Stomach smooth muscle (tissue), 2 donors: ENCODE results near the gene KRAS.

Experiments
- H3K27ac ChIP-seq: one replicate; pipeline ENCODE4 v1.7.0; 2013; ENCODE audit warnings: mild to moderate bottlenecking, low read length, inconsistent platforms
- H3K27me3 ChIP-seq, 2 donors: one replicate each; pipeline ENCODE4 v1.7.0; 2013; ENCODE audit warnings: low read length in 2 of 2; ENCODE audit not compliant: insufficient read depth in 2 of 2, control insufficient read depth in 1 of 2
- H3K36me3 ChIP-seq, 2 donors: one replicate each; pipeline ENCODE4 v1.7.0; 2013; ENCODE audit warnings: low read length in 2 of 2; ENCODE audit not compliant: control insufficient read depth in 2 of 2, insufficient read depth in 2 of 2
- H3K4me1 ChIP-seq: one replicate; pipeline ENCODE4 v1.7.0; 2013; ENCODE audit warnings: low read length; ENCODE audit not compliant: control insufficient read depth, insufficient read depth
- H3K4me3 ChIP-seq, 2 donors: one replicate each; pipeline ENCODE4 v1.7.0; 2013; ENCODE audit warnings: low read length in 2 of 2
- H3K9ac ChIP-seq, 2 donors: one replicate each; pipeline ENCODE4 v1.7.0; 2013; ENCODE audit warnings: low read length in 2 of 2, mild to moderate bottlenecking in 1 of 2
- H3K9me3 ChIP-seq, 2 donors: one replicate each; pipeline ENCODE4 v1.7.0; 2013; ENCODE audit warnings: low read length in 2 of 2; ENCODE audit not compliant: control insufficient read depth in 2 of 2
- donor health status: healthy.
- donor health status: Pancreatic carcinoma.

The KRAS gene

GRCh38 chr12:25256005-25256404, 5.3 kb upstream of the KRAS start:
- no peak overlapping the region for H3K27ac ChIP-seq
- H3K36me3 ChIP-seq, result no peaks in the 10 kb centered on the region

DNA sequence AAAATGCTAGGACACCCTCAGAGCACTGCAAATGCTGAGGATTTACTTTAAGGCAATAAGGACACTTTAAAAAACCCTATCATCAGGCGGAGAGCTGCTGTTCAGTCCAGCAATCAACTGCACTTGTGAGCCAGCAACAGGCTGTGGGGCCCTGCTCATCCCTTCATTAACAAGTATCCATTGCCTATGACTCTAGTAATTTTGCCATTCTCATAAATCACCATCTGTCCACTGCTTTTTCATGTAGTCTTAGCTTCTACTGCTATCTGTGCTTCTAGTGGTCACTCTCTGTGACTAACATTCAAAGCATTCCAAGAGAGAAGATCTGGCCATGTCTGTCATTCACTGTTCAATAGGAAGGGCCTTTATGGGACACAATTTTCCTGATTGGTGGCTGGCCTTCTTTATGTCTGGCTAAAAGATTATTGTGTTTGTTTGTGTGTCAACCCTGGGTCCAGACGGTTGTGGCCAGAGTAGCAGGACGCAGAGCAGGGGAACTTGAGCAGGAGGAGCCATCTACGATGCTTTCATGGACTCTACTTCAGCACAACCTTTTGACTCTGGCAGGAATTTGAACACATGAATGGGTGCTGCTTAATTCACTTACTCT, 3.6 kb upstream of the KRAS start:
- no peak overlapping the region for H3K9ac ChIP-seq
- no peaks in the 10 kb centered on the region for H3K27me3 ChIP-seq
- H3K27ac ChIP-seq, result no peak overlapping the region
- peaks cover 2% of the 10 kb centered on the region for H3K4me1 ChIP-seq
- H3K36me3 ChIP-seq, result no peaks in the 10 kb centered on the region
- H3K4me3 ChIP-seq, result no peak overlapping the region
- H3K9me3 ChIP-seq, result no peaks in the 10 kb centered on the region

More at GRCh38 chr12:25256005-25256404, 5.3 kb upstream of the KRAS start:
- no peak overlapping the region for H3K4me3 ChIP-seq
- H3K9ac ChIP-seq, result no peak overlapping the region
- H3K4me1 ChIP-seq, result peaks cover 2% of the 10 kb centered on the region
- H3K27me3 ChIP-seq, result no peaks in the 10 kb centered on the region
- no peaks in the 10 kb centered on the region for H3K9me3 ChIP-seq

DNA sequence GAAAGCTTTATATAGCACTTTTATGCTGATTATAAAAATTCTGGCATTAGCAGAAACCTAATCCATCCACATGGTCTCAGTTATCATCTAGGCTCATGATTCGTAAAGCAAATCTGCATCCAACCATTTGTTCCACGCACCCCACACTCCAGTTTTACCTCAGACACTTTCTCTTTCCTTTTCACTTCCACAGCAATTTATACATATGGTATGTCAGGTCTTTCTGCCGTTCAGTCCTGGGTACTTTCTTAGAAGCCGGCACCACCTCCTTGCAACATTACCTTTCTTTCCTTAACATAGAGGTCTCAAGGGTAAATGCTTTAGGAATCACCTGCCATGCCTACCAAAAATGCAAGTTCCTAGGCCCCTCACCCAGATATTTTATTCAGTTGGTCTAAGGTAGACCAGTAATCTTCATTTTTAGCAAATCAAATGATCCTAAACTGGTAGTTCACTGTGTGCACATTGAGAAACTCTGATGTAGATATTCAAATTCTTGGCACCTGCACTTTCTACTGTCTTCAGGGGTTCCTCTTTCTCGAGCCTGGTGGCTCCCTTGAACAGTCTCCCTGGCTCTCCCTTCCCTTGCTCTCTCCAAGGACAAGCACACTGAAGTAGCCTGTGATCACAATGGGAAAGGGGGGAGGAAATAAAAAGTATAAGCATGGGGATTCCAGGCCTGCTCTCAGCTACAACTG, 2.8 kb upstream of the KRAS start:
- H3K9ac ChIP-seq, result no peak overlapping the region
- H3K9me3 ChIP-seq, result no peaks in the 10 kb centered on the region
- no peak overlapping the region for H3K27ac ChIP-seq
- peaks cover 2% of the 10 kb centered on the region for H3K4me1 ChIP-seq
- no peak overlapping the region for H3K4me3 ChIP-seq
- no peaks in the 10 kb centered on the region for H3K36me3 ChIP-seq
- no peaks in the 10 kb centered on the region for H3K27me3 ChIP-seq

DNA sequence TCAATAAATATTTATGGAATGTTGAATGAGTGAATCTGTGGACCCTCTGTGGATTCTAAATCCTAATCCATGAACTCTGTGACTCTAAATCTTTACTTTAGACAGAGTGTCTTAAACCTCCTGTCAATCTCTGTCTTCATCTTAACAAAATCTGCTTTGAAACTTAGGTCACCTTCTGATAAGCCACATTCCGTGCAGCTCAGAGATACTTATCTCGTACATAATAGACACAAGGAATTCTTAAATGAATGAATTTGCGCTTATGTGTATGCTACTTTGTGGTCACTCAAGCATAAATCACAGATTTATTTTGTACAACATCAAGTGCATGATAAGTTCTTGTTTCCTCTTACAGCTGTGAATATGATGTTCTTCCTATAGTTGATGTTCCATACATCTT, 2.2 kb upstream of the KRAS start:
- H3K27me3 ChIP-seq, result no peaks in the 10 kb centered on the region
- peaks cover 2% of the 10 kb centered on the region for H3K4me1 ChIP-seq
- H3K27ac ChIP-seq, result no peak overlapping the region
- no peaks in the 10 kb centered on the region for H3K36me3 ChIP-seq
- H3K9ac ChIP-seq, result no peak overlapping the region
- no peak overlapping the region for H3K4me3 ChIP-seq
- no peaks in the 10 kb centered on the region for H3K9me3 ChIP-seq

GRCh38 chr12:25251769-25252168, 1.0 kb upstream of the KRAS start:
- peaks cover 2% of the 10 kb centered on the region for H3K4me1 ChIP-seq
- peak overlapping the region; percentile 60 to 87 for H3K4me3 ChIP-seq
- H3K36me3 ChIP-seq, result no peaks in the 10 kb centered on the region
- peak overlapping the region; percentile 77 for H3K27ac ChIP-seq
- H3K27me3 ChIP-seq, result no peaks in the 10 kb centered on the region
- H3K9me3 ChIP-seq, result no peaks in the 10 kb centered on the region
- H3K9ac ChIP-seq, result peak overlapping the region; percentile 71 to 72

DNA sequence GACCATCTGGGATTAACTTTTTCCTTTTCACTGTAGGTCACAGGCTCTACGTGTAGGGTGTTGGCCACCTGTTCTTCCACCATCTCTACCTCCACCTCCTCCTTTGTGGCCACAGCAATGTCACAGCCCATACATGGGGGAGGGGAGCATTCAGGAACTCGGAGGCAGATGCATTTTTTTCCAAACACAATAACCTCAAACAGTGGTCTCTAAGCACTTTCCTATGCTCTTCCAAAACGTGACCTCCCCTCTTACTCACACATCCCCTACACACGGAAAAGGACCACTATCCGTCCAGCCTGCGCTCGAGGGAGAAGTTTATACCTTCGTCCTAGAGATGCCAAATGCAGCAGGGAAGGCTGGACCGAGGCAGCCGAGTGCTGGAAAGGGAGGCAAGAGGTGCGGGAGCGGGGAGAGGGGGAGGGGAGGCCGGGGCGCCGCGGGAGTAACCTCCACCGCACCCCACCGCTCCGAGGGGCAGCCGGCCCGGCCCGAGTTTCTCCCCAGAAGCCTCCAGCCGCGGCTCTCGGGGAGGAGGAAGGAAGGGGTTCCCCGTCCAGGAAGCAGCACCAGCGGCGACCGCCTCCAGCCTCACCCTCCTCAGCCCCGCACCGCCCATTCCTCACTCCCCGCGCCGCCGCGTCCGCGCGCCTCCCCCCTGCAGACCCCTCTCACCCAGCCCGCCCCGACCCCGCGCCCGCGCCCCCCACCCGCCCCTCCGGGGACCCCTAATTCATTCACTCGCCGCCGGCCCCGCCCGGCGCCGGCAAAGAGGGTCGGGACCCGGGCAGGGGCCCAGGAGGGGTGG, 594 bp downstream of the KRAS start:
- Histone ChIP-seq H3K4me3 (peak overlapping the region; percentile 87 to 91), H3K27ac (peak overlapping the region; percentile 42), H3K9me3 (no peaks in the 10 kb centered on the region)

DNA sequence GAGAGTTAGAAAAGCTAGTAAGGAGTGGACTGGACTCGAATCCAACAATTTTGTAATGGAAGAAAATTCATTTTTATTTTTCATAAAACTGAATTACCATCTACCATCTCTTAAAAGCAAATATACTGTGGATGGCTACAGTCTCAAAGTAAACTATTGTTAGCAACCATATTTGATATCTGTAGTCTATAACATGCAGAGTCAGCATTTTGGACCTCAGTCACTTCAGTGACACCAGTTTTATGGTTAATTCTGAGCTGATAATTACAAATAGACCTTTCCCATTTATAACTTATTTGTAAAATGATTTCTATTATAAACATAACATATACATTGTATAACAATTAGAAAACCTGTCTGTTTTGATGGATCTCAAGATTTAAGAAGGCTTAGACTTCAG, 2.0 kb downstream of the KRAS start:
- no peak overlapping the region for H3K27ac ChIP-seq
- no peak overlapping the region for H3K4me3 ChIP-seq
- H3K36me3 ChIP-seq, result no peaks in the 10 kb centered on the region
- H3K9ac ChIP-seq, result no peak overlapping the region
- H3K4me1 ChIP-seq, result peaks cover 2% of the 10 kb centered on the region
- H3K9me3 ChIP-seq, result no peaks in the 10 kb centered on the region
- no peaks in the 10 kb centered on the region for H3K27me3 ChIP-seq

More for the DNA sequence above, 594 bp downstream of the KRAS start:
- Histone ChIP-seq H3K36me3 (no peaks in the 10 kb centered on the region), H3K27me3 (no peaks in the 10 kb centered on the region), H3K9ac (peak overlapping the region; percentile 68 to 69), H3K4me1 (peaks cover 2% of the 10 kb centered on the region)

GRCh38 chr12:25248137-25248536, 2.6 kb downstream of the KRAS start:
- H3K4me1 ChIP-seq, result peaks cover 2% of the 10 kb centered on the region
- no peaks in the 10 kb centered on the region for H3K9me3 ChIP-seq
- no peak overlapping the region for H3K27ac ChIP-seq

GRCh38 chr12:25245491-25245890, 5.2 kb downstream of the KRAS start:
- H3K4me3 ChIP-seq, result no peak overlapping the region
- no peaks in the 10 kb centered on the region for H3K27me3 ChIP-seq
- no peak overlapping the region for H3K9ac ChIP-seq
- no peaks in the 10 kb centered on the region for H3K4me1 ChIP-seq
- H3K36me3 ChIP-seq, result no peaks in the 10 kb centered on the region
- no peaks in the 10 kb centered on the region for H3K9me3 ChIP-seq
- H3K27ac ChIP-seq, result no peak overlapping the region

More at GRCh38 chr12:25248137-25248536, 2.6 kb downstream of the KRAS start:
- Histone ChIP-seq H3K4me3 (no peak overlapping the region), H3K36me3 (no peaks in the 10 kb centered on the region), H3K27me3 (no peaks in the 10 kb centered on the region), H3K9ac (no peak overlapping the region)

- no peaks in the 10 kb centered on the region for H3K36me3 ChIP-seq
- no peak overlapping the region for H3K9ac ChIP-seq
- no peak overlapping the region for H3K4me3 ChIP-seq
- no peaks in the 10 kb centered on the region for H3K4me1 ChIP-seq
- no peaks in the 10 kb centered on the region for H3K27me3 ChIP-seq
- no peak overlapping the region for H3K27ac ChIP-seq
- no peaks in the 10 kb centered on the region for H3K9me3 ChIP-seq
Observed at GRCh38 chr12:25243680-25243990, 7.1 kb downstream of the KRAS start.
